Osteocyte (in vitro differentiated cells): ENCODE results near the gene SLC30A1. TPM values are rescaled to one million over a fixed set of nuclear protein-coding genes. Genes with fewer than 3 reads are reported as not detected.

Experiments used
- DNase-seq: peaks from one replicate; pipeline ENCODE4 v3.0.0; 2021; ENCODE audit warnings: mixed read lengths; ENCODE audit not compliant: unreplicated experiment; ENCODE audit errors: extremely low spot score
- H3K27ac Mint-ChIP-seq: one replicate; pipeline ENCODE4 v1.8.0; 2021; ENCODE audit warnings: mild to moderate bottlenecking, mixed read lengths; ENCODE audit not compliant: unreplicated experiment
- H3K27me3 Mint-ChIP-seq: one replicate; pipeline ENCODE4 v1.8.0; 2021; ENCODE audit warnings: mixed read lengths; ENCODE audit not compliant: unreplicated experiment
- H3K36me3 Mint-ChIP-seq: one replicate; pipeline ENCODE4 v1.8.0; 2021; ENCODE audit warnings: mixed read lengths; ENCODE audit not compliant: unreplicated experiment
- H3K4me1 Mint-ChIP-seq: one replicate; pipeline ENCODE4 v1.8.0; 2021; ENCODE audit warnings: mixed read lengths; ENCODE audit not compliant: unreplicated experiment
- H3K4me3 Mint-ChIP-seq: one replicate; pipeline ENCODE4 v1.8.0; 2021; ENCODE audit warnings: mild to moderate bottlenecking, moderate library complexity, mixed read lengths; ENCODE audit not compliant: unreplicated experiment
- H3K9me3 Mint-ChIP-seq: one replicate; pipeline ENCODE4 v1.8.0; 2021; ENCODE audit warnings: mixed read lengths; ENCODE audit not compliant: unreplicated experiment
- CTCF ChIP-seq: fragments of 200-600 bp; sonication (generic); IDR thresholded peaks from 2 replicates; pipeline ENCODE4 v1.5.0; 2021; ENCODE audit warnings: antibody characterized with exemption, mild to moderate bottlenecking, moderate library complexity
- total RNA-seq: library from RNA; stranded (reverse); gene quantifications from 2 replicates; pipeline ENCODE4 v1.2.1, GENCODE V29; 2021

SLC30A1 gene
- total RNA-seq, 1 donor from 2014 or later: 12.1 TPM

- Mint-ChIP-seq H3K27me3 (peaks cover 4% of the 10 kb centered on the region), H3K4me1 (peaks cover 8% of the 10 kb centered on the region), H3K9me3 (no peaks in the 10 kb centered on the region), H3K27ac (no peak overlapping the region), H3K4me3 (no peak overlapping the region), H3K36me3 (no peaks in the 10 kb centered on the region)
- TF ChIP-seq CTCF: no peak
- DNase-seq: no peak
Observed at GRCh38 chr1:211527888-211528287, 51.1 kb downstream of the SLC30A1 start.

- Mint-ChIP-seq H3K4me1 (peaks cover 8% of the 10 kb centered on the region), H3K27me3 (peaks cover 4% of the 10 kb centered on the region), H3K4me3 (no peak overlapping the region), H3K36me3 (no peaks in the 10 kb centered on the region), H3K27ac (no peak overlapping the region), H3K9me3 (no peaks in the 10 kb centered on the region)
- no peak for DNase-seq
- TF ChIP-seq CTCF: no peak
Observed at GRCh38 chr1:211527006-211527405, 52.0 kb downstream of the SLC30A1 start.

- Mint-ChIP-seq H3K4me1 (peaks cover 8% of the 10 kb centered on the region), H3K27me3 (peaks cover 4% of the 10 kb centered on the region), H3K4me3 (no peak overlapping the region), H3K27ac (no peak overlapping the region), H3K9me3 (no peaks in the 10 kb centered on the region), H3K36me3 (no peaks in the 10 kb centered on the region)
- DNase-seq: no peak
- no peak for TF ChIP-seq CTCF
Observed at GRCh38 chr1:211526101-211526500, 52.9 kb downstream of the SLC30A1 start.

GRCh38 chr1:211525101-211525676 lies 53.8 kb downstream of the SLC30A1 start:
- no peaks in the 10 kb centered on the region for H3K9me3 Mint-ChIP-seq
- no peaks in the 10 kb centered on the region for H3K36me3 Mint-ChIP-seq
- no peak overlapping the region for H3K27ac Mint-ChIP-seq
- H3K4me3 Mint-ChIP-seq: no peak overlapping the region
- peaks cover 5% of the 10 kb centered on the region for H3K4me1 Mint-ChIP-seq
- no peak for TF ChIP-seq CTCF
- DNase-seq: no peak
- peaks cover 4% of the 10 kb centered on the region for H3K27me3 Mint-ChIP-seq

- peaks cover 3% of the 10 kb centered on the region for H3K4me1 Mint-ChIP-seq
- peaks cover 1% of the 10 kb centered on the region for H3K27me3 Mint-ChIP-seq
- TF ChIP-seq CTCF: no peak
- no peak overlapping the region for H3K27ac Mint-ChIP-seq
- no peak overlapping the region for H3K4me3 Mint-ChIP-seq
- H3K36me3 Mint-ChIP-seq: no peaks in the 10 kb centered on the region
- no peak for DNase-seq
- H3K9me3 Mint-ChIP-seq: no peaks in the 10 kb centered on the region
Observed at GRCh38 chr1:211524521-211524920, 54.4 kb downstream of the SLC30A1 start.
